ENCODE measurements around the gene SPOP.

- no peak for TF ChIP-seq BHLHE40 (IDR thresholded peaks at IDR 0.05; ENCODE audit: borderline replicate concordance)
- no peak for TF ChIP-seq L3MBTL2 (conservative IDR thresholded peaks at IDR 0.05)
- no peak for TF ChIP-seq FOXA1 (IDR thresholded peaks at IDR 0.05)
- no peak for TF ChIP-seq SUZ12 (IDR thresholded peaks at IDR 0.05)
- TF ChIP-seq LEF1 (IDR thresholded peaks at IDR 0.05; ENCODE audit: borderline replicate concordance): no peak
- TF ChIP-seq ARNT (IDR thresholded peaks at IDR 0.05): no peak
- TF ChIP-seq ZNF384 (IDR thresholded peaks at IDR 0.05): no peak
- no peak for TF ChIP-seq SP1 (IDR thresholded peaks at IDR 0.05)
- no peak for TF ChIP-seq FOXM1 (IDR thresholded peaks at IDR 0.05; ENCODE audit: borderline replicate concordance)
- TF ChIP-seq TARDBP (IDR thresholded peaks at IDR 0.05): no peak
- no peak for TF ChIP-seq CTBP1 (IDR thresholded peaks at IDR 0.05; ENCODE audit: borderline replicate concordance)
- no peak for TF ChIP-seq FOXK2 (IDR thresholded peaks at IDR 0.05)
Observed at GRCh38 chr17:49692751-49693150, 14.9 kb upstream of the SPOP start.
